Left ventricle myocardium superior (tissue), 1 donor: Measurements from ENCODE around the gene HS3ST3B1. TPM values are rescaled to one million over a fixed set of nuclear protein-coding genes. Genes with fewer than 3 reads are reported as not detected.

Source experiments
- ATAC-seq: fragments of 200-7000 bp; cut with Tn5 transposase; one replicate; pipeline ENCODE4 v1.9.1; 2020; ENCODE audit warnings: mild to moderate bottlenecking, moderate library complexity
- DNase-seq: peaks from one replicate; pipeline ENCODE4 v3.0.0-alpha.2; 2020
- intact Hi-C: fragments of 100-400 bp; cut with micrococcal nuclease; formaldehyde crosslinking; loops from one replicate; pipeline ENCODE4 v1.11.0; 2022
- total RNA-seq: library from RNA; stranded (reverse); fragmentation: NEBNext Ultra II Directional; extraction: Animal tissue kit (Norgen Biotek cat#: 25700); gene quantifications from one replicate; pipeline ENCODE4 v1.2.1, GENCODE V29; 2021
- donor health status: DM: no; HTN: yes; CAD: no; lungs with severe emphysema.

The HS3ST3B1 gene
- total RNA-seq, 1 donor from 2014 or later, result 1.7 TPM

GRCh38 chr17:14337596-14338079 lies 36.8 kb downstream of the HS3ST3B1 start:
- intact Hi-C loops, result no loop called here
- DNase-seq (no peak), ATAC-seq (no peak)

- intact Hi-C loops, result no loop called here
- DNase-seq (no peak), ATAC-seq (no peak)
Measured at GRCh38 chr17:14340857-14341754, 40.2 kb downstream of the HS3ST3B1 start.

- ATAC-seq (no peak), DNase-seq (no peak)
- intact Hi-C loops, result no loop called here
Measured at GRCh38 chr17:14341866-14342265, 41.0 kb downstream of the HS3ST3B1 start.

GRCh38 chr17:14346801-14347200 lies 45.9 kb downstream of the HS3ST3B1 start:
- intact Hi-C loops, result no loop called here
- ATAC-seq (no peak), DNase-seq (no peak)

GRCh38 chr17:14351493-14351892 lies 50.6 kb downstream of the HS3ST3B1 start:
- intact Hi-C loops, result no loop called here
- DNase-seq (no peak), ATAC-seq (peak; percentile 54)

- intact Hi-C loops, result no loop called here
- ATAC-seq (peak; percentile 41), DNase-seq (no peak)
Measured at GRCh38 chr17:14352136-14352535, 51.3 kb downstream of the HS3ST3B1 start.

- intact Hi-C loops, result no loop called here
- ATAC-seq, result no peak
- no peak for DNase-seq
Measured at GRCh38 chr17:14353861-14354474, 53.1 kb downstream of the HS3ST3B1 start.

GRCh38 chr17:14354807-14355206 lies 53.9 kb downstream of the HS3ST3B1 start:
- no peak for DNase-seq
- intact Hi-C loops, result no loop called here
- ATAC-seq, result no peak

GRCh38 chr17:14355556-14355955 lies 54.7 kb downstream of the HS3ST3B1 start:
- DNase-seq (no peak), ATAC-seq (no peak)
- intact Hi-C loops, result no loop called here

GRCh38 chr17:14359163-14360020 lies 58.5 kb downstream of the HS3ST3B1 start:
- ATAC-seq (peak; percentile 65), DNase-seq (no peak)
- intact Hi-C loops, result no loop called here

GRCh38 chr17:14360856-14361255 lies 60.0 kb downstream of the HS3ST3B1 start:
- DNase-seq (no peak), ATAC-seq (no peak)
- intact Hi-C loops, result no loop called here

- DNase-seq (no peak), ATAC-seq (no peak)
- intact Hi-C loops, result no loop called here
Measured at GRCh38 chr17:14361470-14361869, 60.6 kb downstream of the HS3ST3B1 start.

GRCh38 chr17:14361945-14362508 lies 61.1 kb downstream of the HS3ST3B1 start:
- ATAC-seq, result no peak
- intact Hi-C loops, result no loop called here

GRCh38 chr17:14366199-14366598 lies 65.3 kb downstream of the HS3ST3B1 start:
- intact Hi-C loops, result no loop called here
- ATAC-seq (no peak), DNase-seq (no peak)

More at GRCh38 chr17:14361945-14362508, 61.1 kb downstream of the HS3ST3B1 start:
- no peak for DNase-seq

GRCh38 chr17:14372461-14372860 lies 71.6 kb downstream of the HS3ST3B1 start:
- intact Hi-C loops, result no loop called here
- no peak for DNase-seq
- no peak for ATAC-seq

GRCh38 chr17:14372905-14373613 lies 72.2 kb downstream of the HS3ST3B1 start:
- intact Hi-C loops, result no loop called here
- no peak for ATAC-seq
- DNase-seq, result no peak

- ATAC-seq, result no peak
- intact Hi-C loops, result no loop called here
- DNase-seq, result no peak
Measured at GRCh38 chr17:14373614-14374259, 72.9 kb downstream of the HS3ST3B1 start.

GRCh38 chr17:14374268-14374667 lies 73.4 kb downstream of the HS3ST3B1 start:
- ATAC-seq, result no peak
- intact Hi-C loops, result no loop called here
- no peak for DNase-seq
